HepG2 (cell line): ENCODE measurements around the gene HOXD3.

ENCODE experiments used
- CC2D1A ChIP-seq: sonication (generic); formaldehyde crosslinking; IDR thresholded peaks from 2 replicates; pipeline ENCODE4 v1.8.1; 2023; ENCODE audit warnings: mild to moderate bottlenecking, missing genetic modification reagents
- MYC ChIP-seq: sonication (generic); formaldehyde crosslinking; IDR thresholded peaks from 2 replicates; pipeline ENCODE4 v1.9.0; 2021; ENCODE audit warnings: missing genetic modification reagents, borderline replicate concordance
- TF ChIP-seq, protein P1 (sequence below): sonication (generic); formaldehyde crosslinking; IDR thresholded peaks from 2 replicates; pipeline ENCODE4 v1.5.0; 2020; ENCODE audit warnings: mild to moderate bottlenecking, missing genetic modification reagents, moderate library complexity

DNA sequence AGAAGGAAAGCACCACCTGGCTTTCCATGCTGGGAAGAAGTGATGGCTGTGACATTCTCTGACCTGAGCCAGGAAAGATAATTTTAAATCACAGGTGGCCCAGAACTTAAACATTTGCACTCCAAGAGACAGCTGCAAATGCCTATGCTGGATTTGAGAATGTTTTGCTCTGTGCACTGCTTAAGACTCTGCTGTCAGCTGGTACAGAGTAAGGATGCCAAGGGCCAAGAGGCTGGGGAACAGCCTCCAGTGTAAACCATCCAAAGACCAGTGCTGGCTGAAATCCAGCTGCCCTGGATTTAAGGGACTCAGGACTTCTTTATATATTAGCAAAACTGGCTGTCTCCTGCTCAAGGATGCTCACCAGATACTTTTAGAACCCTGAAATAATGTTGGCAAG lies 23.7 kb upstream of the HOXD3 start:
- TF ChIP-seq, protein P1, sequence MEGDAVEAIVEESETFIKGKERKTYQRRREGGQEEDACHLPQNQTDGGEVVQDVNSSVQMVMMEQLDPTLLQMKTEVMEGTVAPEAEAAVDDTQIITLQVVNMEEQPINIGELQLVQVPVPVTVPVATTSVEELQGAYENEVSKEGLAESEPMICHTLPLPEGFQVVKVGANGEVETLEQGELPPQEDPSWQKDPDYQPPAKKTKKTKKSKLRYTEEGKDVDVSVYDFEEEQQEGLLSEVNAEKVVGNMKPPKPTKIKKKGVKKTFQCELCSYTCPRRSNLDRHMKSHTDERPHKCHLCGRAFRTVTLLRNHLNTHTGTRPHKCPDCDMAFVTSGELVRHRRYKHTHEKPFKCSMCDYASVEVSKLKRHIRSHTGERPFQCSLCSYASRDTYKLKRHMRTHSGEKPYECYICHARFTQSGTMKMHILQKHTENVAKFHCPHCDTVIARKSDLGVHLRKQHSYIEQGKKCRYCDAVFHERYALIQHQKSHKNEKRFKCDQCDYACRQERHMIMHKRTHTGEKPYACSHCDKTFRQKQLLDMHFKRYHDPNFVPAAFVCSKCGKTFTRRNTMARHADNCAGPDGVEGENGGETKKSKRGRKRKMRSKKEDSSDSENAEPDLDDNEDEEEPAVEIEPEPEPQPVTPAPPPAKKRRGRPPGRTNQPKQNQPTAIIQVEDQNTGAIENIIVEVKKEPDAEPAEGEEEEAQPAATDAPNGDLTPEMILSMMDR (CRISPR knock-in tag) = no peak
- TF ChIP-seq MYC (CRISPR knock-in tag) (no peak), CC2D1A (CRISPR knock-in tag) (no peak)
